Lower lobe of right lung (tissue), 2 donors: ENCODE data around the gene PTPRF. TPM values are rescaled to one million over a fixed set of nuclear protein-coding genes. Genes with fewer than 3 reads are reported as not detected.

ENCODE experiments used
- ATAC-seq, 2 donors: fragments of 200-7000 bp; cut with Tn5 transposase; one replicate each; pipeline ENCODE4 v1.9.1; 2020 to 2022; ENCODE audit warnings: mild to moderate bottlenecking in 2 of 2, moderate library complexity in 2 of 2
- DNase-seq: peaks from one replicate; pipeline ENCODE4 v3.0.0-alpha.2; 2020
- H3K27ac ChIP-seq: fragments of 200-600 bp; one replicate; pipeline ENCODE4 v1.8.0; 2022
- H3K27me3 ChIP-seq: fragments of 200-600 bp; one replicate; pipeline ENCODE4 v1.8.0; 2022; ENCODE audit warnings: low read depth
- H3K36me3 ChIP-seq: fragments of 200-600 bp; one replicate; pipeline ENCODE4 v1.8.0; 2022; ENCODE audit warnings: mild to moderate bottlenecking
- H3K4me1 ChIP-seq: fragments of 200-600 bp; one replicate; pipeline ENCODE4 v1.8.0; 2022
- H3K4me3 ChIP-seq: fragments of 200-600 bp; one replicate; pipeline ENCODE4 v1.8.0; 2022; ENCODE audit warnings: mild to moderate bottlenecking
- H3K9me3 ChIP-seq: fragments of 200-600 bp; one replicate; pipeline ENCODE4 v1.8.0; 2022
- CTCF ChIP-seq: fragments of 200-600 bp; IDR thresholded peaks from one replicate; pipeline ENCODE4 v1.8.0; 2022; ENCODE audit warnings: antibody characterized with exemption, mild to moderate bottlenecking
- intact Hi-C: fragments of 100-400 bp; cut with DNase I; formaldehyde crosslinking; loops from one replicate; pipeline ENCODE4 v1.11.0; 2022
- total RNA-seq: library from RNA; stranded (reverse); fragmentation: NEBNext Ultra II Directional; extraction: Animal tissue kit (Norgen Biotek cat#: 25700); gene quantifications from one replicate; pipeline ENCODE4 v1.2.1, GENCODE V29; 2021
- donor health status: DM: no; HTN: yes; CAD: no; lungs with severe emphysema.

Gene PTPRF
- total RNA-seq, 1 donor from 2014 or later, result 176 TPM

- DNase-seq (no peak), ATAC-seq (no peak)
- no peak for TF ChIP-seq CTCF
- Histone ChIP-seq H3K4me3 (no peak overlapping the region), H3K27ac (no peak overlapping the region), H3K36me3 (peaks cover 48% of the 10 kb centered on the region), H3K4me1 (no peaks in the 10 kb centered on the region), H3K9me3 (no peaks in the 10 kb centered on the region), H3K27me3 (no peaks in the 10 kb centered on the region)
- intact Hi-C loops, result no loop called here
These were observed 59.8 kb downstream of the PTPRF start for GRCh38 chr1:43590388-43590925.

- no peak for TF ChIP-seq CTCF
- intact Hi-C loops, result no loop called here
- no peaks in the 10 kb centered on the region for H3K9me3 ChIP-seq
- DNase-seq (no peak), ATAC-seq (no peak)
- peaks cover 48% of the 10 kb centered on the region for H3K36me3 ChIP-seq
- no peak overlapping the region for H3K27ac ChIP-seq
- H3K4me1 ChIP-seq, result no peaks in the 10 kb centered on the region
- H3K27me3 ChIP-seq, result no peaks in the 10 kb centered on the region
- H3K4me3 ChIP-seq, result no peak overlapping the region
These were observed 60.5 kb downstream of the PTPRF start for GRCh38 chr1:43591181-43591580.

- Histone ChIP-seq H3K4me1 (no peaks in the 10 kb centered on the region), H3K27ac (no peak overlapping the region), H3K36me3 (peaks cover 48% of the 10 kb centered on the region), H3K9me3 (no peaks in the 10 kb centered on the region), H3K27me3 (no peaks in the 10 kb centered on the region), H3K4me3 (no peak overlapping the region)
- DNase-seq (no peak), ATAC-seq (no peak)
- no peak for TF ChIP-seq CTCF
- intact Hi-C loops, result no loop called here
These were observed 61.5 kb downstream of the PTPRF start for GRCh38 chr1:43592051-43592665.

DNA sequence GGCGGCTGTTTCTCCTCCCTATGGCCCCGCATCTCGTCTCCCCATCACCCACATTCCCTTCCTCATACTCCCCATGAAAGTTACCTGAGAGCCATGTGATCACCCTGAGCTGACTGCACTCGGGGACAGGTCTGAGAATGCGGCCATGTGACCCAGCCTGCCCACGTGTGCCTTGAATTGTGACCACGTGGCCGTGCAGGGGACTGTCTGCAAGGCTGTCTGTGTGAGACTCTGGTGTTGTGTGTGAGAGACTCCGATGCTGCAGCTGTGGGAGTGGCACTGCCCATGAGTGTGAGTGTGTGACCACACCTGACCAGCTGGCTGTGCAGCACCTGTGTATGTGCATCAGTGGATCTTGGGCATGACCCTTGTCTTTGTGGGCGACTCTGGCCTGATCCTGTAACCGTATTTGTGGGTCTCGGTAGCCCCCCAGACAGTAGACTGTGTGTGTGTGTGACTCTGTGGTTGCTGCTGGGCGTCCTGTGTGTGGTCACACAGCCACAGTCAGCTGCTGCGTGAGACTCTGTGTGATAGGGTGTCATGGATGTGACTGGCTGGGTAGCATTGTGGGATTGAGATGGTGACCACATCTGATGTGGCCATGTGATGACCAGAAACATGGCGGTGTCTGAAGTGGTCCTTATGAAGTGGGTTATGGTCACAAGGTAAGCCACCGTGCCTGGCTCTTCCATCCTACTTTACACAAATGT lies 62.4 kb downstream of the PTPRF start:
- no peak for TF ChIP-seq CTCF
- Histone ChIP-seq H3K9me3 (no peaks in the 10 kb centered on the region), H3K36me3 (peaks cover 54% of the 10 kb centered on the region), H3K4me3 (no peak overlapping the region), H3K27me3 (no peaks in the 10 kb centered on the region), H3K4me1 (no peaks in the 10 kb centered on the region), H3K27ac (no peak overlapping the region)
- intact Hi-C loops, result no loop called here
- DNase-seq (no peak), ATAC-seq (no peak)

DNA sequence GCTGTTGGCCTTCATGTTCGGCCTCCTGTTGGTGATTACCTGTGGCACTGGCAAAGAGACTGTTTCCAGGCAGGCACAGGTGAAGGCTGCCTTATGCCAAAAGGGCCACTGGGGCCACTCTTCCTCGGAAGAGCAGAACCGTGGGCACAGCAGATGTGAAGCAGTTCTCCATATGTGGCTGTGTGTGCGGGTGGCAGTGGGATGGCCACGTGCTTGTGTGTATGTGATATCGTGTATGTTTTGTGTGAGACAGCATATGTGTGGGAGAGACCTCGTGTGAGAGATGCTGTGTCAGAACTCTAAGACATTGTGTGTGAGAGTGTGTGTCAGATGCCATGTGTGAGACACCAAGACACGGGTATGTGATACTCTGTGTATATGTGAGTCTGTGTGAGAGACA lies 65.9 kb downstream of the PTPRF start:
- no peak for TF ChIP-seq CTCF
- no peak for DNase-seq
- H3K4me1 ChIP-seq, result no peaks in the 10 kb centered on the region
- no peak overlapping the region for H3K4me3 ChIP-seq
- no peak overlapping the region for H3K27ac ChIP-seq
- H3K27me3 ChIP-seq, result no peaks in the 10 kb centered on the region
- ATAC-seq, result no peak
- no peaks in the 10 kb centered on the region for H3K9me3 ChIP-seq
- H3K36me3 ChIP-seq, result peaks cover 45% of the 10 kb centered on the region
- intact Hi-C loops, result no loop called here
